K562 (cell line): ENCODE data around the gene FIG4. TPM values are rescaled to one million over a fixed set of nuclear protein-coding genes. Genes with fewer than 3 reads are reported as not detected.

Experiments
- ATAC-seq: fragments of 200-7000 bp; cut with Tn5 transposase; 3 replicates; pipeline ENCODE4 v1.9.1; 2020; ENCODE audit warnings: moderate library complexity
- BruUV-seq: library from RNA; stranded (reverse); fragments of 400-500 nt; replicated peaks from 2 replicates; lab custom pipeline; 2021; lab: Mats Ljungman, UMichigan
- CTCF ChIA-PET: fragments of 300-600 bp; formaldehyde crosslinking; extraction: SDS; loops from one replicate; lab custom pipeline; 2021; ENCODE audit warnings: low intra/inter-chr PET ratio; lab: Yijun Ruan, JAX
- POLR2A ChIA-PET: fragments of 300-600, 350-650 bp; sonication (Branson Sonifier 250); formaldehyde crosslinking; extraction: SDS; loops from one replicate; lab custom pipeline; 2021; ENCODE audit warnings: antibody characterized with exemption, inconsistent platforms; lab: Yijun Ruan, JAX
- DNase-seq, 4 experiments: peaks; one replicate each; pipeline versions ENCODE4 v3.0.0 to v3.0.0-alpha.2; 2011 to 2018; ENCODE audit warnings: low spot score in 3 of 4, mixed read lengths in 3 of 4; ENCODE audit errors: extremely low read depth in 1 of 4
- FAIRE-seq: peaks from 2 replicates; lab custom pipeline; 2011; peaks lifted over from hg19 to GRCh38; lab: Jason Lieb, UNC
- H2AFZ ChIP-seq: 2 replicates; pipeline ENCODE4 v1.6.0; 2011; ENCODE audit warnings: low read depth, low read length, control low read depth, inconsistent platforms
- H3K27ac ChIP-seq: fragments of 200-600 bp; 3 replicates; pipeline ENCODE4 v1.8.0; 2011; ENCODE audit warnings: low read depth, mild to moderate bottlenecking, control low read depth, inconsistent platforms, low read length, moderate library complexity, mixed read lengths; ENCODE audit errors: extremely low read depth
- H3K27me3 ChIP-seq, 2 experiments: fragments of 300-600 bp in 1 of 2; 2 replicates in 1 of 2; 3 replicates in 1 of 2; pipeline versions ENCODE4 v1.6.0 to v1.8.0; 2011; ENCODE audit warnings: inconsistent platforms in 2 of 2, low read length in 2 of 2, mild to moderate bottlenecking in 1 of 2, mixed read lengths in 1 of 2, moderate library complexity in 1 of 2; ENCODE audit not compliant: control insufficient read depth in 2 of 2, insufficient read depth in 2 of 2
- H3K36me3 ChIP-seq: fragments of 300-600 bp; 3 replicates; pipeline ENCODE4 v1.8.0; 2011; ENCODE audit warnings: mild to moderate bottlenecking, low read length, inconsistent platforms; ENCODE audit not compliant: control insufficient read depth, insufficient read depth
- H3K4me1 ChIP-seq, 2 experiments: fragments of 200-600 bp in 1 of 2; replicated peaks in 1 of 2; 2 replicates in 1 of 2; 3 replicates in 1 of 2; pipeline versions ENCODE4 v1.5.1 to v1.8.0; 2011; ENCODE audit warnings: inconsistent platforms in 2 of 2, low read length in 2 of 2, mild to moderate bottlenecking in 1 of 2, mixed read lengths in 1 of 2, moderate library complexity in 1 of 2; ENCODE audit not compliant: control insufficient read depth in 2 of 2, insufficient read depth in 2 of 2
- H3K4me2 ChIP-seq: 2 replicates; pipeline ENCODE4 v1.6.1; 2011; ENCODE audit warnings: low read length, control low read depth, inconsistent platforms, mixed read lengths; ENCODE audit not compliant: insufficient read depth
- H3K4me3 ChIP-seq: fragments of 200-600 bp; sonication (generic), shearing (Covaris generic); 2 replicates; pipeline ENCODE4 v1.5.1; 2016; ENCODE audit warnings: control low read depth, inconsistent platforms
- H3K79me2 ChIP-seq: fragments of 200-600 bp; 3 replicates; pipeline ENCODE4 v1.8.0; 2011; ENCODE audit warnings: low read length, inconsistent platforms; ENCODE audit not compliant: control insufficient read depth, insufficient read depth
- H3K9ac ChIP-seq, 2 experiments: 2 replicates each; pipeline versions ENCODE4 v1.6.0 to v1.6.1; 2011; ENCODE audit warnings: low read depth in 2 of 2, low read length in 2 of 2, control low read depth in 1 of 2, inconsistent platforms in 1 of 2, mild to moderate bottlenecking in 1 of 2, mixed read lengths in 1 of 2; ENCODE audit not compliant: insufficient read depth in 1 of 2
- H3K9me1 ChIP-seq: one replicate; pipeline ENCODE4 v1.6.0; 2011; ENCODE audit warnings: inconsistent platforms, mild to moderate bottlenecking, low read length, moderate library complexity; ENCODE audit not compliant: control insufficient read depth, insufficient read depth
- H3K9me3 ChIP-seq: replicated peaks from 2 replicates; pipeline ENCODE4 v1.5.1; 2011; ENCODE audit warnings: low read depth, low read length, inconsistent platforms; ENCODE audit not compliant: control insufficient read depth, insufficient read depth
- H4K20me1 ChIP-seq: replicated peaks from 2 replicates; pipeline ENCODE4 v1.6.1; 2011; ENCODE audit warnings: low read length, inconsistent platforms, mixed read lengths; ENCODE audit not compliant: control insufficient read depth, insufficient read depth
- ERF ChIP-seq: fragments of 450-650 bp; formaldehyde crosslinking; IDR thresholded peaks from 2 replicates; pipeline ENCODE4 v1.4.0; 2020; ENCODE audit warnings: mild to moderate bottlenecking, mixed read lengths
- HLTF ChIP-seq: fragments of 450-650 bp; IDR thresholded peaks from 2 replicates; pipeline ENCODE4 v1.6.1; 2016
- PRMT5 ChIP-seq: sonication (generic); formaldehyde crosslinking; IDR thresholded peaks from 2 replicates; pipeline ENCODE4 v1.5.0; 2020; ENCODE audit warnings: missing genetic modification reagents
- RBM15 ChIP-seq: fragments of 200-400 bp; formaldehyde crosslinking; IDR thresholded peaks from 2 replicates; pipeline ENCODE4 v1.6.1; 2018; ENCODE audit warnings: mild to moderate bottlenecking, low read length, moderate library complexity; ENCODE audit not compliant: insufficient read depth
- ZFP30 ChIP-seq: fragments of 250-450 bp; sonication (Bioruptor Pico); IDR thresholded peaks from 2 replicates; pipeline ENCODE4 v1.8.0; 2022; ENCODE audit warnings: moderate library complexity, mild to moderate bottlenecking, inconsistent platforms, borderline replicate concordance
- in situ Hi-C: fragments of 300-500 bp; cut with MboI; formaldehyde crosslinking; loops from 4 replicates; pipeline ENCODE4 v1.15.0; 2018; ENCODE audit warnings: inconsistent platforms, mixed read lengths
- intact Hi-C: fragments of 100-400 bp; cut with micrococcal nuclease; formaldehyde crosslinking; loops from 2 replicates; pipeline ENCODE4 v1.14.2; 2022
- polyA plus RNA-seq, 8 experiments: library from polyadenylated mRNA; depleted of rRNA in 4 of 8; stranded (reverse) in 5 of 8; unstranded in 3 of 8; fragments of >200 nt; fragmentation: Nextera tagmentation in 2 of 8; fragmentation: Illumina TruSeq in 1 of 8; extraction: Ambion mirVana in 2 of 8; extraction: Trizol in 1 of 8; gene quantifications; 2 replicates each; pipeline versions ENCODE4 v1.2.1 to v1.2.3, GENCODE V29; 2011 to 2014; ENCODE audit warnings: inconsistent platforms in 1 of 8, missing spikeins in 1 of 8
- total RNA-seq, 7 experiments: library from RNA; depleted of rRNA in 6 of 7; stranded (reverse); fragments of >200 nt in 6 of 7; fragmentation: Illumina TruSeq in 2 of 7; extraction: Trizol in 2 of 7; gene quantifications; 2 replicates each; pipeline versions ENCODE4 v1.2.1 to v1.2.3, GENCODE V29; 2011 to 2021; ENCODE audit warnings: low replicate concordance in 1 of 7
- TF ChIP-seq, protein P1 (sequence below), 2 experiments: fragments of 450-650 bp in 1 of 2; sonication (generic) in 1 of 2; formaldehyde crosslinking; conservative IDR thresholded peaks; 2 replicates each; pipeline versions ENCODE4 v1.4.0 to v1.8.1; 2020 to 2022; ENCODE audit warnings: mild to moderate bottlenecking in 1 of 2, missing genetic modification reagents in 1 of 2

FIG4 gene
- total and polyA plus RNA-seq, 9 of the 15 experiments (the other 6 are each of a cell fraction or from before 2014, with no cell fraction given): 1.5 to 6.8 (median 4.3) TPM

- no TSS peak for BruUV-seq
- Histone ChIP-seq H4K20me1 (no peaks in the 10 kb centered on the region), H3K4me2 (no peak overlapping the region), H3K4me1 (no peaks in the 10 kb centered on the region), H3K27me3 (peaks cover 0 to 7% of the 10 kb centered on the region in 2 experiments; a peak in 3 of 5 replicates), H3K4me3 (no peak overlapping the region), H2AFZ (no peak overlapping the region), H3K79me2 (no peaks in the 10 kb centered on the region), H3K9ac (no peak overlapping the region), H3K27ac (no peak overlapping the region), H3K36me3 (no peaks in the 10 kb centered on the region), H3K9me1 (no peaks in the 10 kb centered on the region), H3K9me3 (no peaks in the 10 kb centered on the region)
- no peak for TF ChIP-seq ERF (CRISPR knock-in tag)
- no peak for TF ChIP-seq PRMT5 (CRISPR knock-in tag)
- TF ChIP-seq RBM15: no peak
- no peak for TF ChIP-seq ZFP30 (CRISPR knock-in tag)
- TF ChIP-seq HLTF: no peak
- TF ChIP-seq, protein P1, sequence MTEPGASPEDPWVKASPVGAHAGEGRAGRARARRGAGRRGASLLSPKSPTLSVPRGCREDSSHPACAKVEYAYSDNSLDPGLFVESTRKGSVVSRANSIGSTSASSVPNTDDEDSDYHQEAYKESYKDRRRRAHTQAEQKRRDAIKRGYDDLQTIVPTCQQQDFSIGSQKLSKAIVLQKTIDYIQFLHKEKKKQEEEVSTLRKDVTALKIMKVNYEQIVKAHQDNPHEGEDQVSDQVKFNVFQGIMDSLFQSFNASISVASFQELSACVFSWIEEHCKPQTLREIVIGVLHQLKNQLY (CRISPR knock-in tag; conservative IDR thresholded peaks at IDR 0.05): no peak
- intact Hi-C loops: no loop called here
- ChIA-PET POLR2A (no interaction called here), CTCF (no interaction called here)
- FAIRE-seq (no peak), ATAC-seq (no peak), DNase-seq (no peak)
- in situ Hi-C loops: no loop called here
Measured at GRCh38 chr6:109840034-109840433, 148.9 kb downstream of the FIG4 start.
